Transverse colon (tissue), 4 donors: ENCODE data around the gene GUCY2F. TPM values are rescaled to one million over a fixed set of nuclear protein-coding genes. Genes with fewer than 3 reads are reported as not detected.

Source experiments
- DNase-seq: peaks from one replicate; pipeline ENCODE4 v3.0.0-alpha.2; 2019
- H3K27ac ChIP-seq, 4 donors: fragments of 200-600 bp; sonication (generic); 2 replicates each; pipeline ENCODE4 v1.5.1; 2016 to 2018; ENCODE audit warnings: inconsistent platforms in 4 of 4
- H3K27me3 ChIP-seq: fragments of 200-600 bp; sonication (generic); 2 replicates; pipeline ENCODE4 v1.5.1; 2017; ENCODE audit warnings: inconsistent platforms
- H3K36me3 ChIP-seq, 4 donors: fragments of 200-600 bp; sonication (generic); 2 replicates each; pipeline ENCODE4 v1.5.1; 2017 to 2019; ENCODE audit warnings: inconsistent platforms in 4 of 4
- H3K4me1 ChIP-seq, 4 donors: fragments of 200-600 bp; sonication (generic); 2 replicates each; pipeline ENCODE4 v1.5.1; 2017 to 2020; ENCODE audit warnings: inconsistent platforms in 4 of 4
- H3K4me3 ChIP-seq, 4 donors: fragments of 200-600 bp; sonication (generic); 1 replicate in 1 of 4; 2 replicates in 3 of 4; pipeline versions ENCODE4 v1.5.1 to v1.6.1; 2017 to 2019; ENCODE audit warnings: inconsistent platforms in 4 of 4
- H3K9me3 ChIP-seq, 2 donors: fragments of 200-600 bp; sonication (generic); 2 replicates each; pipeline ENCODE4 v1.5.1; 2017 to 2019; ENCODE audit warnings: inconsistent platforms in 2 of 2
- EP300 ChIP-seq: sonication (generic); formaldehyde crosslinking; IDR thresholded peaks from one replicate; pipeline ENCODE4 v1.6.1; 2017; ENCODE audit warnings: antibody characterized with exemption, low read depth
- POLR2A ChIP-seq: fragments of 450-650 bp; IDR thresholded peaks from one replicate; pipeline ENCODE4 v1.6.1; 2016; ENCODE audit warnings: antibody characterized with exemption, mild to moderate bottlenecking, moderate library complexity
- POLR2AphosphoS5 ChIP-seq, 3 donors: sonication (generic); formaldehyde crosslinking; IDR thresholded peaks; one replicate each; pipeline ENCODE4 v1.6.1; 2016; ENCODE audit warnings: antibody characterized with exemption in 3 of 3
- WGBS, 2 donors: methylation state at CpG; one replicate each; pipeline ENCODE4 v1.1.5; 2018; ENCODE audit warnings: low coverage in 1 of 2; 5-methylcytosine and 5-hydroxymethylcytosine counted together
- in situ Hi-C, 4 donors: fragments of 200-750 bp; cut with MboI; loops; one replicate each; pipeline versions ENCODE4 v1.15.0 to v1.15.1; 2017; ENCODE audit warnings: low sequenced_read_pairs in 3 of 4, low pct_ligation_motif_present in 1 of 4, low pct_unique_long_range_greater_than_20kb in 1 of 4
- intact Hi-C: fragments of 100-400 bp; cut with DNase I; formaldehyde crosslinking; loops from one replicate; pipeline ENCODE4 v1.15.1; 2023; ENCODE audit warnings: low total_unique reads
- total RNA-seq, 4 donors: library from RNA; depleted of rRNA; stranded (reverse); fragments of >200 nt; gene quantifications; one replicate each; pipeline ENCODE4 v1.1.0, GENCODE V29; 2016
- TF ChIP-seq, protein P1 (sequence below), 5 experiments: fragments of 200-600 bp in 3 of 5; fragments of 450-650 bp in 2 of 5; sonication (generic) in 3 of 5; IDR thresholded peaks; 1 replicate in 2 of 5; 2 replicates in 3 of 5; pipeline ENCODE4 v1.5.1; 2016 to 2017; ENCODE audit warnings: antibody characterized with exemption in 5 of 5, inconsistent platforms in 3 of 5, mild to moderate bottlenecking in 2 of 5, moderate library complexity in 1 of 5

GUCY2F gene
- total RNA-seq, 4 donors from 2014 or later, result not detected

DNA sequence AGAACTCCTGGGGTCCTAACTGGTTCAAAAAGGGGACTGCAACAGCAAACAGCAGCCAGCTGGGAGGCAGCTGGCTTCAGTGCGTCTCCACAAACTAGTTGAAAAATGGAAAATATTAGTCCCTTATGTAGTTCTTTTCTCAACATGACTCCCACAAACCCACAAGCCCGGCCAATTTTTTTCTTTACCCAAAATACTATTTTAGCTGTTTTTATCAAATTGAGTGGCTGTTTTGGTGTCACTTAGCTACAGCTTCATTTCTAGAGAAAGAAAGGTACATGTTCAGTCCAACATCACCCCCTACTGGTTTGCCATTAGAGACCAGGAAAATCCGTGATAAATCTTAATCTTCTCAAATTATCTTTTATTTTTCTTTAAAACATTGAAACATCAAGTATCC is 97.2 kb downstream of the GUCY2F start:
- Histone ChIP-seq H3K4me1 (no peaks in the 10 kb centered on the region), H3K36me3 (no peaks in the 10 kb centered on the region), H3K27me3 (no peaks in the 10 kb centered on the region), H3K27ac (no peak overlapping the region), H3K9me3 (no peaks in the 10 kb centered on the region), H3K4me3 (no peak overlapping the region)
- intact Hi-C loops, result no loop called here
- in situ Hi-C loops, result no loop called here
- DNase-seq, result no peak
- TF ChIP-seq POLR2A (no peak), EP300 (no peak), POLR2AphosphoS5 (IDR thresholded peaks at IDR 0.05) (no peak)
- TF ChIP-seq, protein P1, sequence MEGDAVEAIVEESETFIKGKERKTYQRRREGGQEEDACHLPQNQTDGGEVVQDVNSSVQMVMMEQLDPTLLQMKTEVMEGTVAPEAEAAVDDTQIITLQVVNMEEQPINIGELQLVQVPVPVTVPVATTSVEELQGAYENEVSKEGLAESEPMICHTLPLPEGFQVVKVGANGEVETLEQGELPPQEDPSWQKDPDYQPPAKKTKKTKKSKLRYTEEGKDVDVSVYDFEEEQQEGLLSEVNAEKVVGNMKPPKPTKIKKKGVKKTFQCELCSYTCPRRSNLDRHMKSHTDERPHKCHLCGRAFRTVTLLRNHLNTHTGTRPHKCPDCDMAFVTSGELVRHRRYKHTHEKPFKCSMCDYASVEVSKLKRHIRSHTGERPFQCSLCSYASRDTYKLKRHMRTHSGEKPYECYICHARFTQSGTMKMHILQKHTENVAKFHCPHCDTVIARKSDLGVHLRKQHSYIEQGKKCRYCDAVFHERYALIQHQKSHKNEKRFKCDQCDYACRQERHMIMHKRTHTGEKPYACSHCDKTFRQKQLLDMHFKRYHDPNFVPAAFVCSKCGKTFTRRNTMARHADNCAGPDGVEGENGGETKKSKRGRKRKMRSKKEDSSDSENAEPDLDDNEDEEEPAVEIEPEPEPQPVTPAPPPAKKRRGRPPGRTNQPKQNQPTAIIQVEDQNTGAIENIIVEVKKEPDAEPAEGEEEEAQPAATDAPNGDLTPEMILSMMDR (IDR thresholded peaks at IDR 0.05), result peak in 2 of 5 experiments; percentile 4 to 20
- WGBS, 2 donors, result 38% methylated on average over 3 of the region's 3 CpGs; no CpG with 5 or more reads in 1 of the 2 donors

DNA sequence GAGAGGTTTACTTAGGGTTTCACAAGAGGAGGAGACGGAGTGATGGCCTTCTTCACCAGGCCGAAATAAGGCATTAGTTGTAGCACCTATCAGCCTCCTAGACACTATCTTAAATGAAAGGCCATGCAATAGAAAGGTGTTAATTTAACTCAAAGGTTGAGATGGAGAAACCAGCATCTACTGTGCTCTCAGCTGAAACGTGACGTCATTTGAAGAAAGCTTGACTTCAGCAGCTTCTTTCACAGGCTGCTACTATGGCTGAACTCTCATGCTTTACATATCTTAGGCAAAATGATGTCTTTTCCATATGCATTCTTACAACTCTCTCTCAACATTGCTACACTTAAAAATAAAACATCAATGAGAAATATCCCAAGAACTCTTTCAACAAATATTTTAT is 99.6 kb downstream of the GUCY2F start:
- no peaks in the 10 kb centered on the region for H3K4me1 ChIP-seq
- no peak overlapping the region for H3K27ac ChIP-seq
- TF ChIP-seq POLR2AphosphoS5 (IDR thresholded peaks at IDR 0.05), result no peak
- H3K36me3 ChIP-seq, result no peaks in the 10 kb centered on the region
- 86% methylated on average over 4 of the region's 4 CpGs; no CpG with 5 or more reads in 1 of the 2 donors for WGBS, 2 donors
- intact Hi-C loops (no loop called here), in situ Hi-C loops (no loop called here)
- no peaks in the 10 kb centered on the region for H3K27me3 ChIP-seq
- H3K9me3 ChIP-seq, result no peaks in the 10 kb centered on the region
- no peak overlapping the region for H3K4me3 ChIP-seq
- no peak for DNase-seq

DNA sequence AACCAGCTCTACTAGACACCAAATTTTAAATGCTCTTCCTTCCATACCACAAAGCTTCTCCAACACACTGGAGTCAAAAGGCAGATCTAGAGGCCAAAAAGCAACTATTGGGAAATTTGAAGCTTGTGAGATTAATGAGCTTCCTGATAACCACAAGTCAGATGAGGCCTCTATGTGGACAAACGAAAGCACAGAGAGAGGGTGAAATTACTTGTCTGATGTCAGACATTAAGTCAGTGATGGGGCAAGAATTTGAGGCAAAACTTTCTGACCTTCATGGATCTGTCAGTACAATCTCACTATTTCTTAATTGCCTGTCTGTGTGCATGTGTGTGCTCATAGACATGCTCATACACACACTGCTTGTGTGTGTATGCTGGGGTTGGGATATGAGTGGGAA is 103.6 kb downstream of the GUCY2F start:
- H3K36me3 ChIP-seq, result no peaks in the 10 kb centered on the region
- H3K9me3 ChIP-seq, result no peaks in the 10 kb centered on the region
- H3K4me1 ChIP-seq, result no peaks in the 10 kb centered on the region
- no peak overlapping the region for H3K27ac ChIP-seq
- intact Hi-C loops (no loop called here), in situ Hi-C loops (no loop called here)
- no peak overlapping the region for H3K4me3 ChIP-seq
- no peaks in the 10 kb centered on the region for H3K27me3 ChIP-seq
- TF ChIP-seq EP300, result no peak
- no peak for TF ChIP-seq POLR2AphosphoS5 (IDR thresholded peaks at IDR 0.05)
- TF ChIP-seq, protein P1 (IDR thresholded peaks at IDR 0.05), result no peak
- no peak for TF ChIP-seq POLR2A
- no peak for DNase-seq
- WGBS, 2 donors, result 59 to 71% methylated on average over 1 of the region's 1 CpG

DNA sequence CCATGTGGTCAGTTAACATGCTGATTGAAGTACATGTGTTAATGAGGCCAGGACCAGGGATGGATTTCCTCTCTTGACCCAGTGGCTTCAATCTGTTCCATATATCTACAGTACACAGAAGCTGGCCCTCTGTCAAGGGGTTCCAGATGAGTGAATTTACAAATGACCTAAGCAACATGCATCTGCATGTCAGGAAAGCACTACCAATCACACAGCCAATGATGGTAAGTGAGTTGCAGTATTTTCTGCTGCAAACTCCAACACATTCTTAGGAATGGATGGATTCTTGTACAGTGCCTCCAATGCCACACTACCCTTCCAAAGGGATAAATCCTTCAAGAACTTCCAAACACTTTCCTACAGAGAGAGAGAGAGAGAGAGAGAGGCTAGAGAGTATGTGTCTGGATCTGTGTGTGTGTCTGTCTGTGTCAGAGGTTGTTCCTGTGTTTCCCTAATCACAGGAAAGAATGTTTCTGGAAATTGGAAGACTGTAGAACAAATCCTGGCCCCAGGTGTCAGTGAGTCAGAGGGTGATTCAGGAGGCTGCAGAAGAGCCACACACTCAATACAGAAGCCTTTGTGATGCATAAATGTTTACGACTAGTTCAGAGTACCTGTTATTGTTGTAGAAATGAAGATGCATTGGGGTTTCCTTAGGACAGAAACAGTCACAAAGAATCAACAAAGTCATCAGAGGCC is 107.5 kb downstream of the GUCY2F start:
- in situ Hi-C loops, result no loop called here
- WGBS, 2 donors, result 70% methylated on average over 1 of the region's 1 CpG; no CpG with 5 or more reads in 1 of the 2 donors
- no peaks in the 10 kb centered on the region for H3K4me1 ChIP-seq
- intact Hi-C loops, result no loop called here
- no peak overlapping the region for H3K4me3 ChIP-seq
- H3K27me3 ChIP-seq, result no peaks in the 10 kb centered on the region
- no peak for DNase-seq
- no peaks in the 10 kb centered on the region for H3K9me3 ChIP-seq
- H3K36me3 ChIP-seq, result no peaks in the 10 kb centered on the region
- TF ChIP-seq EP300, result no peak
- no peak overlapping the region for H3K27ac ChIP-seq

DNA sequence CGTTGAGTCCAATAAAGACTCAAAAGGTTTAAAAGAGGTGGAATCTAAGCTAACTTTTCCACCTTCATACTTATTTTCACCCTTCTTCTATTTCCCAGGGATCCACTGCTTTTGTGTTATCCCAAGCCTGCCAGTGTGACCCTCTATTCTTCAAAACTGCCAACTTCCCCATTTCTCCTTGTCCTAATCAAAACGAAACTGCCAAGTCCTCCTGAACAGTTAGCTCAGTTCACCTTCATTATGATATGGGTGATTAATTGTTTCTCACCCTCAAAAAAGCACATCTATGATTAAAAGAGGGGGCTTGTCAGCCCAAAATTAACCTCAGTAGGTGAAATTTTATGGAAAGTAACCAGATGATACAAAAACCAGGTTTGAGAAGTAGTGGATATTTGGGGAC is 108.4 kb downstream of the GUCY2F start:
- WGBS, 2 donors, result 72% methylated on average over 2 of the region's 2 CpGs; no CpG with 5 or more reads in 1 of the 2 donors
- no peak overlapping the region for H3K27ac ChIP-seq
- no peaks in the 10 kb centered on the region for H3K4me1 ChIP-seq
- H3K36me3 ChIP-seq, result no peaks in the 10 kb centered on the region
- no peak overlapping the region for H3K4me3 ChIP-seq
- no peaks in the 10 kb centered on the region for H3K9me3 ChIP-seq
- intact Hi-C loops, result no loop called here
- no peaks in the 10 kb centered on the region for H3K27me3 ChIP-seq
- TF ChIP-seq POLR2A (no peak), EP300 (no peak), POLR2AphosphoS5 (IDR thresholded peaks at IDR 0.05) (no peak)
- TF ChIP-seq, protein P1 (IDR thresholded peaks at IDR 0.05), result no peak
- in situ Hi-C loops, result no loop called here
- no peak for DNase-seq
